C4-2B (cell line): ENCODE measurements around the gene UPP1.
A peak's percentile ranks its signal among the peaks of the same experiment; 100 is the strongest.

Experiments
- H3K27ac ChIP-seq: fragments of 450-650 bp; 2 replicates; pipeline ENCODE4 v1.5.1; 2017
- ZFX ChIP-seq: fragments of 450-650 bp; IDR thresholded peaks from 2 replicates; pipeline ENCODE4 v1.6.1; 2017
- TF ChIP-seq, protein P1 (sequence below): fragments of 450-650 bp; conservative IDR thresholded peaks from 2 replicates; pipeline ENCODE4 v1.5.1; 2017; ENCODE audit warnings: mild to moderate bottlenecking

The UPP1 gene

DNA sequence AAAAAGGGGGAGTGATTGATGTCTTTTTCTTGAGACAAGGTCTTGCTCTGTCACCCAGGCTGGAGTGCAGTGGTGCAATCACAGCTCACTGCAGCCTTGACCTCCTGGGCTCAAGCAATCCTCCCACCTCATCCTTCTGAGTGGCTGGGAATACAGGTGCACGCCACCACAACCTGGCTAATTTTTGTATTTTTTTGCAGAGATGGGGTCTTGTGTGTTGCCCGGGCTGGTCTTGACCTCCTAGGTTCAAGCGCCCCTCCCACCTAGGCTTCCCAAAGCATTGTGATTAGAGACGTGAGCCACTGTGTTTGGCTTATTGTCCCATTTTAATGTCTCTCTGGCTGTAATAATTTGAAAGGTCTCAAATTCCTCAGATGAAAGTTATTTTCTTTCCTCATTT lies 21.8 kb downstream of the UPP1 start:
- H3K27ac ChIP-seq, result peak overlapping the region; percentile 21
- no peak for TF ChIP-seq ZFX
- TF ChIP-seq, protein P1, sequence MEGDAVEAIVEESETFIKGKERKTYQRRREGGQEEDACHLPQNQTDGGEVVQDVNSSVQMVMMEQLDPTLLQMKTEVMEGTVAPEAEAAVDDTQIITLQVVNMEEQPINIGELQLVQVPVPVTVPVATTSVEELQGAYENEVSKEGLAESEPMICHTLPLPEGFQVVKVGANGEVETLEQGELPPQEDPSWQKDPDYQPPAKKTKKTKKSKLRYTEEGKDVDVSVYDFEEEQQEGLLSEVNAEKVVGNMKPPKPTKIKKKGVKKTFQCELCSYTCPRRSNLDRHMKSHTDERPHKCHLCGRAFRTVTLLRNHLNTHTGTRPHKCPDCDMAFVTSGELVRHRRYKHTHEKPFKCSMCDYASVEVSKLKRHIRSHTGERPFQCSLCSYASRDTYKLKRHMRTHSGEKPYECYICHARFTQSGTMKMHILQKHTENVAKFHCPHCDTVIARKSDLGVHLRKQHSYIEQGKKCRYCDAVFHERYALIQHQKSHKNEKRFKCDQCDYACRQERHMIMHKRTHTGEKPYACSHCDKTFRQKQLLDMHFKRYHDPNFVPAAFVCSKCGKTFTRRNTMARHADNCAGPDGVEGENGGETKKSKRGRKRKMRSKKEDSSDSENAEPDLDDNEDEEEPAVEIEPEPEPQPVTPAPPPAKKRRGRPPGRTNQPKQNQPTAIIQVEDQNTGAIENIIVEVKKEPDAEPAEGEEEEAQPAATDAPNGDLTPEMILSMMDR, result no peak

DNA sequence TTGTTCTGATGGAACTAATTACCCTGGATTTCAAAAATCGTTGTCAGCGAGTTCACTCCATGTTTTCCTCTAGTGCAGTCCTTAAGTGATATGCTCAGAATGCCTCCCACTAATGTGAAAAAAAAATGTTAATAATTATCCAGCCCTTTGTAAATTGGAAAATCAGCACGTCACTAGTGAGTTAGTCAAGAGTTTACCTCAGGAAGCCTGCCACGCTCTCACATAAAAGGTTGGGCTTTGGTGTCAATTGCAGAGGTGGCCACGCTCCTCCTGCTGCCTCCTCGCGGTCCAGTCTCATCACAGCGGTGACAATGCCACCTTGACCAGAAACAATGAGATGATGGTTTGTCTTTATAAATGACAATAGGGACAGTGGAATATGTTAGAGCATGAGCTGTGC lies 22.5 kb downstream of the UPP1 start:
- TF ChIP-seq ZFX, result no peak
- TF ChIP-seq, protein P1, result no peak

DNA sequence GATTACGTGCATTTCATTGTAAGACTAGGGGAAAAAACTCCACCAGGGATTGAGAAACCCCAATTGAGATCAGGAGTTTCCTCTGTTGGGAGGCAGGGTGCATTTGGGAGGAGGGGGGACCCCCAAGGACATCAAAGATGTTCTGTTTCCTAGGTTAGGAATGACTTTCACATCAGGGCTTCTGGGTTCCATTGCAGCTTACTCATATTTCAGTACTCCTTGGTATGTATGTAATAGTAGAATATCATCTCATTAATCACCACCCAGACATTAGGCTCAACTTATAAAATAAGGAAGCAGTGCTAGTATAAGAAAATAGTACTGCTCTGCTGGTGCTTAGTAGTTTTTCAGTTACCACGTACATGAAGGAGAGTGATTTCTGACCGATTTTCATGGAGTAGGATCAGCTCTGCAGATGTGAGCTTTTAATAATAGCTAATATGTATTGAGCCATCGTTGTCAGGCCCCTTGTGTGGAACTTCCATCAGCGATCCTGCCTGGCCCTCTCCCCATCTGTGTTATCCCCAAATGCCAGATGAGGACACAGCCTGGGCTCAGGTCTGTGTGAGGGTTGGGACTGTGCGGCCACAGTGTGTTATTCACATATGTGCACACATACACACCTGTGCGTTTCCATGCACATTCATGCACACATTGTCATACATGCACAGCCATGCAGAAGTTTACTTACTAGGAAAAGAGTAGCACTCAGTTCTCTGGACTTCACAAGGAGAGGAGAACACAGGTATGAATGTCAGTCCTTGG lies 23.5 kb downstream of the UPP1 start:
- no peak overlapping the region for H3K27ac ChIP-seq
- TF ChIP-seq, protein P1, result no peak
- TF ChIP-seq ZFX, result no peak

More for the DNA sequence above, 22.5 kb downstream of the UPP1 start:
- no peak overlapping the region for H3K27ac ChIP-seq

DNA sequence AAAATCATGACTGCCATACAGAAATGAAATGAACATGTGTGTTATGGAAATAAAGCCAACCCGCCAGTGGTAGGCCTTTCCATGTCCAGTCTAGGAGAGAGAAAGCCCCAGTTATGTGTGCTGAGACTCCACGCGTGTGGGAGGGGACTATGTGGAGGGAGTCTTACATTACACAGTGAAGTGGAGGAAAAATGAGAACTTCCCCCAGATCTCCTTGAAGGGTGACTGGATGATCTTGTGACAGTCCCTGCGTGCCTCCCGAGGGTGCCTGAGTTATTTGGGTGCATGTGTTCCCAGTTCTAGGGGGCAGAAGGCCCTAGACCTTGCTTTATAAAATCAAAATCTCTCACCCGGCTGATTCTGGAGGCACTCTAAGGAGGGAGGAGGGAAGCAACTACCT lies 24.2 kb downstream of the UPP1 start:
- TF ChIP-seq, protein P1, result no peak
- no peak for TF ChIP-seq ZFX
- no peak overlapping the region for H3K27ac ChIP-seq

DNA sequence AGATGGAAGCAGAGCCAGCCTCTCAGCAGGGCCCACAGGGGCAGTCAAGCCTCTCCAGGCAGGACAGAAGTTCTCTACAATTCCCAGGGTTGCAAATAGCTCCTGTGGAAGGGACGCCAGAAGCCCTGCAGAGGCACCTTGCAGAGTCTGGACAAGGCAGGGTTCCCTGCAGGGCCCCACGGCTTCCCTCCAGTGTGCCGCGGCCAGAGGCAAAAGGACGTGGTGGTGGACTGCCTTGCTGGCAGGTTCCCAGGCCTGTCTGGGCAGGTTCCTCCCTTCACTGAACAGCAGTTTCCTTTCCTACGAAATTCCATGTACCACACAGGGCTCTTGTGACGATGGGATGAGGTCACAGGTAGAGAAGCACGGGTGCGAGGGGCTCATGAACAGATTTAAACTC lies 25.1 kb downstream of the UPP1 start:
- no peak for TF ChIP-seq ZFX
- TF ChIP-seq, protein P1, result no peak
- H3K27ac ChIP-seq, result no peak overlapping the region

DNA sequence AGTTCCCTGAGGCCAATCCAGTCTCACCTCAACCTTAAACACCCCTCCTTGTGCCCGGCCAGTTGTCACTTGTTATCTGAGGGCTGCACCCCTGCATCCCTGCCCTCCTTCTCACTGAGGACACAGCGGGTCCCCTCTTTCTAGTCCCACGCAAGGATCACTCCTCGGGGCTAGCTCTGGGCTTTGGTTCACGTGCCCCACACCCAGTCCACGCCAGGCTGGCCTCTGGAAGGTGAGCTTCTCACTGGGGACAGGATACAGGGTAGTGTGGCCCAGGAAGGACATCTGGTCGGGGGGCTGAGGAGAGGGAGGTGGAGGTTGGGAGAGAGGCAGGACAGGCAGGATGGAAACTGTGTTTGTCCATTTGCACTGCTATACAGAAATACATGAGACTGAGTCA lies 25.5 kb downstream of the UPP1 start:
- no peak overlapping the region for H3K27ac ChIP-seq
- TF ChIP-seq, protein P1, result no peak
- no peak for TF ChIP-seq ZFX

DNA sequence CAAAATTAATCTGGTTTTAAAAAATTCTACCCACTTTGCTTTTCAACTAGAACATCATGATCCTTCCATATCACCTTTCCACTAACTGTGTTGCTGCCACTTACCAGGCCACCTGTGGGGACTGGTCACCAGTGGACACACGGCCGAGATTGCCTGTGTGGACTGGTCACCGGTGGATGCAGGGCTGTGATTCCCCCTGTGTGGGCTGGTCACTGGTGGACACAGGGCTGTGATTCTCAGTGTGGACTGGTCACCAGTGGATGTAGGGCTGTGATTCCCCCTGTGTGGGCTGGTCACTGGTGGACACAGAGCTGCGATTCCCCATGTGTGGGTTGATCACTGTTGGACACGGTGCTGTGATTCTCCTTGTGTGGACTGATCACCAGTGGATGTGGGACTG lies 27.0 kb downstream of the UPP1 start:
- TF ChIP-seq, protein P1, result no peak
- no peak for TF ChIP-seq ZFX
- no peak overlapping the region for H3K27ac ChIP-seq
